Activated CD8-positive, alpha-beta T cell treated with anti-CD3 and anti-CD28 coated beads for 36 hours (primary cell): ENCODE data around the gene OR2S2. TPM values are rescaled to one million over a fixed set of nuclear protein-coding genes. Genes with fewer than 3 reads are reported as not detected.
"Not testable (repeated sequence)": the region's sequence is repeated elsewhere in the genome, so short reads cannot be mapped to it uniquely, and the experiment has no call there.

ENCODE experiments used
- ATAC-seq: fragments of 200-7000 bp; cut with Tn5 transposase; one replicate; pipeline ENCODE4 v1.10.0; 2021; ENCODE audit warnings: mild to moderate bottlenecking, moderate library complexity
- CTCF ChIA-PET: fragments of 350-600 bp; sonication (Branson Sonifier 250); formaldehyde crosslinking; loops from one replicate; lab custom pipeline; 2021; ENCODE audit warnings: antibody characterized with exemption; lab: Charles Lee
- POLR2A ChIA-PET: fragments of 350-600 bp; sonication (Branson Sonifier 250); formaldehyde crosslinking; loops from one replicate; lab custom pipeline; 2021; ENCODE audit warnings: antibody characterized with exemption; lab: Charles Lee
- DNase-seq: peaks from one replicate; pipeline ENCODE4 v3.0.0-alpha.2; 2020
- H3K27ac Mint-ChIP-seq: one replicate; pipeline ENCODE4 v1.8.0; 2021; ENCODE audit warnings: mild to moderate bottlenecking, mixed read lengths
- H3K27me3 Mint-ChIP-seq: one replicate; pipeline ENCODE4 v1.8.0; 2021; ENCODE audit warnings: mixed read lengths
- H3K36me3 Mint-ChIP-seq: one replicate; pipeline ENCODE4 v1.8.0; 2021; ENCODE audit warnings: low read depth, mixed read lengths
- H3K4me1 Mint-ChIP-seq: one replicate; pipeline ENCODE4 v1.8.0; 2021; ENCODE audit warnings: low read depth, mixed read lengths
- H3K4me3 Mint-ChIP-seq: one replicate; pipeline ENCODE4 v1.8.0; 2021; ENCODE audit warnings: mild to moderate bottlenecking, moderate library complexity, mixed read lengths
- H3K9me3 Mint-ChIP-seq: one replicate; pipeline ENCODE4 v1.8.0; 2021; ENCODE audit warnings: mixed read lengths
- intact Hi-C: fragments of 100-400 bp; cut with micrococcal nuclease; formaldehyde crosslinking; loops from one replicate; pipeline ENCODE4 v1.10.0; 2022
- total RNA-seq, 2 experiments: library from RNA; stranded (reverse); gene quantifications; one replicate each; pipeline ENCODE4 v1.2.3, GENCODE V29; 2021
- TF ChIP-seq, protein P1 (sequence below): fragments of 200-600 bp; IDR thresholded peaks from one replicate; pipeline ENCODE4 v1.8.0; 2022; ENCODE audit warnings: antibody characterized with exemption, mild to moderate bottlenecking

OR2S2 gene
- total RNA-seq, 2 experiments from 2014 or later, result not detected

DNA sequence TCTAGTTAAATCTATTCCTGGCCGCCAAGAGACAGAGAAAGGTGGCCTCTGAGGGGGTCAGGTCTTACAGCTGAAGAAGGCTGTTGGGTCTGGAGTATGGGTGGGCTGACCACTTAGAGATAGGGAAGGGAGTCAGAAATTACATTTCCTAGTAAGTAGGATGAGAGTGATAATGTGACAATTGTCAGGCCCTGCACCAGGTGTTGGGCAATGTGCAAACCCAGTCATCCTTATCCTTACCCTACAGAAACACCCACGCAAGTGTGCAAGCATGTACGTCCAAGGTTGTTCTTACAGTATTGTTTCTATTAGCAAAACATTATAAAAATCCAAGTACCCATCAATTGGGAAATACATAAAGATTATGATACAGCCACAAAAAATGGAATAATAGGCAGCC, 39.2 kb downstream of the OR2S2 start:
- no peaks in the 10 kb centered on the region for H3K27me3 Mint-ChIP-seq
- intact Hi-C loops, result no loop called here
- H3K27ac Mint-ChIP-seq, result no peak overlapping the region
- no peaks in the 10 kb centered on the region for H3K36me3 Mint-ChIP-seq
- H3K9me3 Mint-ChIP-seq, result no peaks in the 10 kb centered on the region
- H3K4me1 Mint-ChIP-seq, result peaks cover 9% of the 10 kb centered on the region
- TF ChIP-seq, protein P1, sequence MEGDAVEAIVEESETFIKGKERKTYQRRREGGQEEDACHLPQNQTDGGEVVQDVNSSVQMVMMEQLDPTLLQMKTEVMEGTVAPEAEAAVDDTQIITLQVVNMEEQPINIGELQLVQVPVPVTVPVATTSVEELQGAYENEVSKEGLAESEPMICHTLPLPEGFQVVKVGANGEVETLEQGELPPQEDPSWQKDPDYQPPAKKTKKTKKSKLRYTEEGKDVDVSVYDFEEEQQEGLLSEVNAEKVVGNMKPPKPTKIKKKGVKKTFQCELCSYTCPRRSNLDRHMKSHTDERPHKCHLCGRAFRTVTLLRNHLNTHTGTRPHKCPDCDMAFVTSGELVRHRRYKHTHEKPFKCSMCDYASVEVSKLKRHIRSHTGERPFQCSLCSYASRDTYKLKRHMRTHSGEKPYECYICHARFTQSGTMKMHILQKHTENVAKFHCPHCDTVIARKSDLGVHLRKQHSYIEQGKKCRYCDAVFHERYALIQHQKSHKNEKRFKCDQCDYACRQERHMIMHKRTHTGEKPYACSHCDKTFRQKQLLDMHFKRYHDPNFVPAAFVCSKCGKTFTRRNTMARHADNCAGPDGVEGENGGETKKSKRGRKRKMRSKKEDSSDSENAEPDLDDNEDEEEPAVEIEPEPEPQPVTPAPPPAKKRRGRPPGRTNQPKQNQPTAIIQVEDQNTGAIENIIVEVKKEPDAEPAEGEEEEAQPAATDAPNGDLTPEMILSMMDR, result no peak
- DNase-seq (no peak), ATAC-seq (no peak)
- no peak overlapping the region for H3K4me3 Mint-ChIP-seq
- POLR2A ChIA-PET, result no interaction called here
- CTCF ChIA-PET, result interaction anchor here (1.8 to 4.6 kb wide), 2 partner anchors 16 to 27 kb away, joined by 9 to 28 read pairs; no protein-coding TSS in a partner anchor

DNA sequence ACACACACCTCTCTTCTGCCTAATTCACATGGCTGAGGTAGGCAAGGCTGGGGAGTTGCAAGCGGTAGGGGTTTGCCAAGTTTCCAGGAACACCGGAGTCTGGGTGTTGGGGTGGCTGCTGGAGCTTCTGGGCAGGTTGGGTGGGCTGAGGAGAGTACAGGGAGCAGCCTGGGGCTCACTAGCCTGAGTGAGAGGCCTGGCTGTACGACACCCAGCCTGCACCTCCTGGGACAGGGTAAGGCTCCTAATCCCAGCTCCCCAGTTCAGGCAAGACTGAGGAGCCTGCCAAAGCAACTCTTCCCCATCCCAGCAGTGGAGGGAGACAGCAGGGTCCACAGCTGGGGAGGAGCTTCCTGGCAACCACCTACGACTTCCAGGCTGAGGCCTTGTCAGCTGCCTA, 40.7 kb downstream of the OR2S2 start:
- DNase-seq (no peak), ATAC-seq (no peak)
- TF ChIP-seq, protein P1, result no peak
- CTCF ChIA-PET, result interaction anchor here (1.1 kb wide), 1 partner anchor 28 kb away, joined by 3 read pairs; no protein-coding TSS in a partner anchor
- Mint-ChIP-seq H3K36me3 (no peaks in the 10 kb centered on the region), H3K4me1 (peaks cover 8% of the 10 kb centered on the region), H3K27ac (no peak overlapping the region), H3K9me3 (no peaks in the 10 kb centered on the region), H3K4me3 (no peak overlapping the region), H3K27me3 (no peaks in the 10 kb centered on the region)
- intact Hi-C loops, result no loop called here
- POLR2A ChIA-PET, result no interaction called here

DNA sequence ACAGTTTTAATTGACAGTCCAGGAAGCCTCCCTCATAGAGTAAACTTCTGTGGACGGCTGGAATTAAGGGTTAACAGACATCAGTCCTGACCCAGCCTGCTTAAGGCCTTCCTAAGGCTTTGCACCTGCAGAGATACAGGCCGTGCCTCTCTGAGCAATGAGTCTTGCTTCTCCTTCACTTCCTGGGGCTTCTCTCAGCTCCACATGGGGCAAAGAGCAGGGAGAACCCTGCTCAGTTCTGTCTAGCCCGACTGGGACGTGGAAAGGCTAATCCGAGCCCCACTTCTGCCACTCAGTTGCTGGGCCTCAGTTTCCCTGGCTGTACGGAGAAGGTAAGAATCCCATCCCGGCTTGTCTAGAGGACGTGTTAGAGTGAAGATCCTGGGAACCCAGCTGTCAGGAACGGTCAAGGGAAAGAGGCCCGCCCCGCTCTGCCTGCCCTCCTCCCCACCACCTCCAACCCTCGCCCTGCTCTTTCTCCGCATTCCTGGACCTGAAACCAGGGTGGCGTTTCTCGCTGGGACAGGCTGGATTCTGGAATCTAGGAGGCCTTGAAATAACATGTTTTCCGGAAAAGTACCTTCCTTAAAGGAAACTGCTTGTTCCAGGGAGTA, 42.2 kb downstream of the OR2S2 start:
- peaks cover 20% of the 10 kb centered on the region for H3K4me1 Mint-ChIP-seq
- no peaks in the 10 kb centered on the region for H3K27me3 Mint-ChIP-seq
- ATAC-seq (no peak), DNase-seq (no peak)
- TF ChIP-seq, protein P1, result no peak
- no peaks in the 10 kb centered on the region for H3K9me3 Mint-ChIP-seq
- no peaks in the 10 kb centered on the region for H3K36me3 Mint-ChIP-seq
- intact Hi-C loops, result no loop called here
- no peak overlapping the region for H3K4me3 Mint-ChIP-seq
- H3K27ac Mint-ChIP-seq, result no peak overlapping the region
- ChIA-PET CTCF (interaction anchor here (1.3 to 2.1 kb wide), 2 partner anchors 13 to 39 kb away, joined by 3 to 8 read pairs; no protein-coding TSS in a partner anchor), POLR2A (no interaction called here)

DNA sequence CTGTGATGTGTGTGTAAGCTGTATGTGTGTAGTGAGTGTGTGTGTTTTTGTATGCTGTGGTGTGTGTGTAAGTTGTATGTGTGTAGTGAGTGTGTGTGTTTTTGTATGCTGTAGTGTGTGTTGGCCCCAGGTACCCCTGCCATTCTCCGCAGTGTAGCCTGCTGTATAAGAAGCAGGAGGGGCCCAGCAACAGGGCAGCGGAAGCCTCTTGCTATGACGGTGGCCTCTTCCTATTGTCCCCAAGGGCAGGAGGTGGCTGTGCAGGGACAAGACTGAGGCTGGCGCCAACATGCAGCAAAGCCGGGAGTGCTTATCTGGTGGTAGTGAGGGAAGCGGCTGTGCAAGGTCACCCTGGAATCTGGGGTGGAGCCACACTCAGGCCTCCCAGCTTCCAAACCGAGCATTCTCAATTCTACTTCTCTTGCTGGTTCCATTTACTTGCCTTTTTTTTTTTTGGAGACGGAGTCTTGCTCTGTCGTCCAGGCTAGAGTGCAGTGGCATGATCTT, 43.6 kb downstream of the OR2S2 start:
- Mint-ChIP-seq H3K27me3 (no peaks in the 10 kb centered on the region), H3K4me1 (peaks cover 29% of the 10 kb centered on the region), H3K36me3 (no peaks in the 10 kb centered on the region), H3K27ac (no peak overlapping the region), H3K9me3 (no peaks in the 10 kb centered on the region), H3K4me3 (no peak overlapping the region)
- peak; percentile 31 for DNase-seq
- peak; percentile 41 for ATAC-seq
- TF ChIP-seq, protein P1, result no peak
- intact Hi-C loops, result no loop called here
- ChIA-PET POLR2A (no interaction called here), CTCF (interaction anchor here (2.1 kb wide), 1 partner anchor 11 kb away, joined by 8 read pairs; no protein-coding TSS in a partner anchor)

DNA sequence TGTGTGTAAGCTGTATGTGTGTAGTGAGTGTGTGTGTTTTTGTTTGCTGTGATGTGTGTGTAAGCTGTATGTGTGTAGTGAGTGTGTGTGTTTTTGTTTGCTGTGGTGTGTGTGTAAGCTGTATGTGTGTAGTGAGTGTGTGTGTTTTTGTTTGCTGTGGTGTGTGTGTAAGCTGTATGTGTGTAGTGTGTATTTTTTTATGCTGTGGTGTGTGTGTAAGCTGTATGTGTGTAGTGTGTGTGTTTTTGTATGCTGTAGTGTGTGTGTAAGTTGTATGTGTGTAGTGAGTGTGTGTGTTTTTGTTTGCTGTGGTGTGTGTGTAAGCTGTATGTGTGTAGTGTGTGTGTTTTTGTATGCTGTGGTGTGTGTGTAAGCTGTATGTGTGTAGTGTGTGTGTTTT, 44.5 kb downstream of the OR2S2 start:
- H3K9me3 Mint-ChIP-seq, POLR2A ChIA-PET, CTCF ChIA-PET, H3K27ac Mint-ChIP-seq, intact Hi-C loops, H3K4me3 Mint-ChIP-seq, ATAC-seq, DNase-seq, H3K36me3 Mint-ChIP-seq, H3K27me3 Mint-ChIP-seq: not testable (repeated sequence)
- peaks cover 37% of the 10 kb centered on the region for H3K4me1 Mint-ChIP-seq
